ENCODE data around the gene RNF169.

The RNF169 gene

GRCh38 chr11:74730571-74731260, 17.9 kb upstream of the RNF169 start:
- Histone ChIP-seq H3K36me3 (ENCODE audit: control insufficient read depth in 1 of 2, insufficient read depth in 2 of 2, low read length in 2 of 2) (no peaks in the 10 kb centered on the region), H3K9ac (ENCODE audit: low read depth in 1 of 2, low read length in 2 of 2) (peak overlapping the region in 1 of 2 donors; percentile 16), H3K27ac (ENCODE audit: low read depth, low read length) (no peak overlapping the region), H3K27me3 (ENCODE audit: control insufficient read depth in 1 of 2, insufficient read depth in 2 of 2, low read length in 2 of 2) (peaks cover 21 to 53% of the 10 kb centered on the region in 2 donors), H3K9me3 (ENCODE audit: control insufficient read depth in 1 of 2, low read length in 2 of 2) (no peaks in the 10 kb centered on the region), H3K4me1 (ENCODE audit: control insufficient read depth in 1 of 2, insufficient read depth in 2 of 2, low read length in 2 of 2) (no peaks in the 10 kb centered on the region), H3K4me3 (ENCODE audit: low read depth in 1 of 2, low read length in 2 of 2) (no peak overlapping the region)

- peak within 1 kb of the TSS in 1 of 2 donors; percentile 16 for H3K9ac ChIP-seq (ENCODE audit: low read depth in 1 of 2, low read length in 2 of 2)
- peaks cover 21 to 53% of the 10 kb centered on the region in 2 donors for H3K27me3 ChIP-seq (ENCODE audit: control insufficient read depth in 1 of 2, insufficient read depth in 2 of 2, low read length in 2 of 2)
- no peak within 1 kb of the TSS for H3K27ac ChIP-seq (ENCODE audit: low read depth, low read length)
- H3K9me3 ChIP-seq (ENCODE audit: control insufficient read depth in 1 of 2, low read length in 2 of 2) = no peaks in the 10 kb centered on the region
- peak within 1 kb of the TSS in 1 of 2 donors; percentile 20 for H3K4me3 ChIP-seq (ENCODE audit: low read depth in 1 of 2, low read length in 2 of 2)
- no peaks in the 10 kb centered on the region for H3K4me1 ChIP-seq (ENCODE audit: control insufficient read depth in 1 of 2, insufficient read depth in 2 of 2, low read length in 2 of 2)
- no peaks in the 10 kb centered on the region for H3K36me3 ChIP-seq (ENCODE audit: control insufficient read depth in 1 of 2, insufficient read depth in 2 of 2, low read length in 2 of 2)
These were observed 17.2 kb upstream of the RNF169 start, which contains the start of gene CHRDL2 for GRCh38 chr11:74731301-74732094. TSS of gene CHRDL2 (minus strand) at chr11:74731426. CDS start at chr11:74730888, 538 bp downstream.

- H3K4me3 ChIP-seq (ENCODE audit: low read depth in 1 of 2, low read length in 2 of 2) = no peak overlapping the region
- no peaks in the 10 kb centered on the region for H3K4me1 ChIP-seq (ENCODE audit: control insufficient read depth in 1 of 2, insufficient read depth in 2 of 2, low read length in 2 of 2)
- no peaks in the 10 kb centered on the region for H3K9me3 ChIP-seq (ENCODE audit: control insufficient read depth in 1 of 2, low read length in 2 of 2)
- H3K27me3 ChIP-seq (ENCODE audit: control insufficient read depth in 1 of 2, insufficient read depth in 2 of 2, low read length in 2 of 2) = peaks cover 19 to 47% of the 10 kb centered on the region in 2 donors
- H3K27ac ChIP-seq (ENCODE audit: low read depth, low read length) = no peak overlapping the region
- H3K36me3 ChIP-seq (ENCODE audit: control insufficient read depth in 1 of 2, insufficient read depth in 2 of 2, low read length in 2 of 2) = no peaks in the 10 kb centered on the region
- no peak overlapping the region for H3K9ac ChIP-seq (ENCODE audit: low read depth in 1 of 2, low read length in 2 of 2)
These were observed 14.1 kb upstream of the RNF169 start for GRCh38 chr11:74734559-74734925.

- H3K9ac ChIP-seq (ENCODE audit: low read depth in 1 of 2, low read length in 2 of 2) = no peak overlapping the region
- H3K27ac ChIP-seq (ENCODE audit: low read depth, low read length) = no peak overlapping the region
- H3K36me3 ChIP-seq (ENCODE audit: control insufficient read depth in 1 of 2, insufficient read depth in 2 of 2, low read length in 2 of 2) = no peaks in the 10 kb centered on the region
- peaks cover 12 to 38% of the 10 kb centered on the region in 2 donors for H3K27me3 ChIP-seq (ENCODE audit: control insufficient read depth in 1 of 2, insufficient read depth in 2 of 2, low read length in 2 of 2)
- no peak overlapping the region for H3K4me3 ChIP-seq (ENCODE audit: low read depth in 1 of 2, low read length in 2 of 2)
- H3K9me3 ChIP-seq (ENCODE audit: control insufficient read depth in 1 of 2, low read length in 2 of 2) = no peaks in the 10 kb centered on the region
- no peaks in the 10 kb centered on the region for H3K4me1 ChIP-seq (ENCODE audit: control insufficient read depth in 1 of 2, insufficient read depth in 2 of 2, low read length in 2 of 2)
These were observed 13.2 kb upstream of the RNF169 start for GRCh38 chr11:74735365-74735928.

- no peak overlapping the region for H3K4me3 ChIP-seq (ENCODE audit: low read depth in 1 of 2, low read length in 2 of 2)
- no peaks in the 10 kb centered on the region for H3K4me1 ChIP-seq (ENCODE audit: control insufficient read depth in 1 of 2, insufficient read depth in 2 of 2, low read length in 2 of 2)
- H3K9me3 ChIP-seq (ENCODE audit: control insufficient read depth in 1 of 2, low read length in 2 of 2) = no peaks in the 10 kb centered on the region
- H3K9ac ChIP-seq (ENCODE audit: low read depth in 1 of 2, low read length in 2 of 2) = no peak overlapping the region
- peaks cover 6 to 33% of the 10 kb centered on the region in 2 donors for H3K27me3 ChIP-seq (ENCODE audit: control insufficient read depth in 1 of 2, insufficient read depth in 2 of 2, low read length in 2 of 2)
- H3K36me3 ChIP-seq (ENCODE audit: control insufficient read depth in 1 of 2, insufficient read depth in 2 of 2, low read length in 2 of 2) = no peaks in the 10 kb centered on the region
- no peak overlapping the region for H3K27ac ChIP-seq (ENCODE audit: low read depth, low read length)
These were observed 12.6 kb upstream of the RNF169 start for GRCh38 chr11:74736031-74736430.

GRCh38 chr11:74739546-74740270, 8.9 kb upstream of the RNF169 start:
- H3K27ac ChIP-seq (ENCODE audit: low read depth, low read length) = no peak overlapping the region
- no peaks in the 10 kb centered on the region for H3K9me3 ChIP-seq (ENCODE audit: control insufficient read depth in 1 of 2, low read length in 2 of 2)
- no peaks in the 10 kb centered on the region for H3K36me3 ChIP-seq (ENCODE audit: control insufficient read depth in 1 of 2, insufficient read depth in 2 of 2, low read length in 2 of 2)
- H3K27me3 ChIP-seq (ENCODE audit: control insufficient read depth in 1 of 2, insufficient read depth in 2 of 2, low read length in 2 of 2) = peaks cover 0 to 6% of the 10 kb centered on the region in 2 donors
- no peaks in the 10 kb centered on the region for H3K4me1 ChIP-seq (ENCODE audit: control insufficient read depth in 1 of 2, insufficient read depth in 2 of 2, low read length in 2 of 2)
- no peak overlapping the region for H3K9ac ChIP-seq (ENCODE audit: low read depth in 1 of 2, low read length in 2 of 2)
- H3K4me3 ChIP-seq (ENCODE audit: low read depth in 1 of 2, low read length in 2 of 2) = no peak overlapping the region

- Histone ChIP-seq H3K27me3 (ENCODE audit: control insufficient read depth in 1 of 2, insufficient read depth in 2 of 2, low read length in 2 of 2) (no peaks in the 10 kb centered on the region), H3K9me3 (ENCODE audit: control insufficient read depth in 1 of 2, low read length in 2 of 2) (no peaks in the 10 kb centered on the region), H3K4me1 (ENCODE audit: control insufficient read depth in 1 of 2, insufficient read depth in 2 of 2, low read length in 2 of 2) (no peaks in the 10 kb centered on the region), H3K4me3 (ENCODE audit: low read depth in 1 of 2, low read length in 2 of 2) (no peak overlapping the region), H3K36me3 (ENCODE audit: control insufficient read depth in 1 of 2, insufficient read depth in 2 of 2, low read length in 2 of 2) (no peaks in the 10 kb centered on the region), H3K27ac (ENCODE audit: low read depth, low read length) (no peak overlapping the region), H3K9ac (ENCODE audit: low read depth in 1 of 2, low read length in 2 of 2) (no peak overlapping the region)
These were observed 6.6 kb upstream of the RNF169 start for GRCh38 chr11:74742070-74742469.

- H3K4me3 ChIP-seq (ENCODE audit: low read depth in 1 of 2, low read length in 2 of 2) = no peak overlapping the region
- no peak overlapping the region for H3K9ac ChIP-seq (ENCODE audit: low read depth in 1 of 2, low read length in 2 of 2)
- H3K4me1 ChIP-seq (ENCODE audit: control insufficient read depth in 1 of 2, insufficient read depth in 2 of 2, low read length in 2 of 2) = peaks cover 7 to 8% of the 10 kb centered on the region in 2 donors
- H3K27me3 ChIP-seq (ENCODE audit: control insufficient read depth in 1 of 2, insufficient read depth in 2 of 2, low read length in 2 of 2) = no peaks in the 10 kb centered on the region
- no peak overlapping the region for H3K27ac ChIP-seq (ENCODE audit: low read depth, low read length)
- H3K9me3 ChIP-seq (ENCODE audit: control insufficient read depth in 1 of 2, low read length in 2 of 2) = no peaks in the 10 kb centered on the region
- no peaks in the 10 kb centered on the region for H3K36me3 ChIP-seq (ENCODE audit: control insufficient read depth in 1 of 2, insufficient read depth in 2 of 2, low read length in 2 of 2)
These were observed 5.0 kb upstream of the RNF169 start for GRCh38 chr11:74743640-74744039.

GRCh38 chr11:74744277-74744676, 4.4 kb upstream of the RNF169 start:
- H3K36me3 ChIP-seq (ENCODE audit: control insufficient read depth in 1 of 2, insufficient read depth in 2 of 2, low read length in 2 of 2) = no peaks in the 10 kb centered on the region
- H3K27me3 ChIP-seq (ENCODE audit: control insufficient read depth in 1 of 2, insufficient read depth in 2 of 2, low read length in 2 of 2) = no peaks in the 10 kb centered on the region
- peaks cover 7 to 8% of the 10 kb centered on the region in 2 donors for H3K4me1 ChIP-seq (ENCODE audit: control insufficient read depth in 1 of 2, insufficient read depth in 2 of 2, low read length in 2 of 2)
- no peak overlapping the region for H3K27ac ChIP-seq (ENCODE audit: low read depth, low read length)
- H3K9ac ChIP-seq (ENCODE audit: low read depth in 1 of 2, low read length in 2 of 2) = no peak overlapping the region
- H3K9me3 ChIP-seq (ENCODE audit: control insufficient read depth in 1 of 2, low read length in 2 of 2) = no peaks in the 10 kb centered on the region
- no peak overlapping the region for H3K4me3 ChIP-seq (ENCODE audit: low read depth in 1 of 2, low read length in 2 of 2)
